ENCODE measurements around the gene POU1F1.
"Not testable (repeated sequence)": the region's sequence is repeated elsewhere in the genome, so short reads cannot be mapped to it uniquely, and the experiment has no call there.

Gene POU1F1

DNA sequence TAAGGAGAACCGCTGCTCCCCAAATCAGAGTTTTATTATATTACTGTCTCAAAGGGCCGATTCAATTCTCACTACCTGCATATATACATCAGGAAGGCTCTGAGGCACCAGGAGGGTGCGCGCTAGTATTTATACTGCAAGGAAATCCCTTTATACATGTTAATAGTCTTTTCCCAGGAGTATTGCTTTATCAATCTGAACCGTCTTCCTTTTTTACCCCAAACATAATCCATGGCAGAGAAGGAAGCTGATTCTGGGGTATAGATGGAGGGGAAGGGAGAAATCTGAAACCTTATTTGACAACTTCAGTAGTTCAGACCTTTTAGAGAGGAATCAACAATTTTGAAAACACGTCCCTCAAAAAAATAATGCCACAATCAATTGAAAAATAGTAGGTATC lies at the start of gene POU1F1:
TSS of gene POU1F1 (minus strand) at position 101 of the 400 bp plus-strand sequence. CDS start 122 bp downstream, outside the sequence.
- no peak for DNase-seq

- no peak for DNase-seq
Measured at GRCh38 chr3:87324609-87325008, 48.2 kb upstream of the POU1F1 start.

- DNase-seq = no peak
Measured at GRCh38 chr3:87320756-87321626, 44.6 kb upstream of the POU1F1 start.

DNA sequence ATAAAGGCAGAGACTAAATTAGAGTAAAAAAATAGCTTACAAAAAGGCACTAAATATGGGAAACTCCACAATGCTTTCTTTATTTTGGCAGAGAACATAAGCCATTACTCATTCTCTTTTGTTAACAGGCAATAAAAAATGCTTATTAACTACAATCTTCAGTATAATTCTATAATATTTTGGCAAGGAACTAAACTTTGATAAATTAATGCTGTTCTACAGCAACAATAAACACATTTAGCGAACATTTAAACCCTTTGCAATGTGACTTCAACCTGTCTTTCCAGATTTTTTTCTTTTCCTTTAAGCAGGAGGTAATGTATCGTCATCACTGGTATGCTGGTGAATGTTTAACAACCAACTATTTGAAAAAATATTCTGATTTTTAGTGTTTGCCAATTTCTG lies 42.2 kb upstream of the POU1F1 start:
- no peak for DNase-seq

- no peak for DNase-seq
Measured at GRCh38 chr3:87317779-87318178, 41.4 kb upstream of the POU1F1 start.

DNA sequence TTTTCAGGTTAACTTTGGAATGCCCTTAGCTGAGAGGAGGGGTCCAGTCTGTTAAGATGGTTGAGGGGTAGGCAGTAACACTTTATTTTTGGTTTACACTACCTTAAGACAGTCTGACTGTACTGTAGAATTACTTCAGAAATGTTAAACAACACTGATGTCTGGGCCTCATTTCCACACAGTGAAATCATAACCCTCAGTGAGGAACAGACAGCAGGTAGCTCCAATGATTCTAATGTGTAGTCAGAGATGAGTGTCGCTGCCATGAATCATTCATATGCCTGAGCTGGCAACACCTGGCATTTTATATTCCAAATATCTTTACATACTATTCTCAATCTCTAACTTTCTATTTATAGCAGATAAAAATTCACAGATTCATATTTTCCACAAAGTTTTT lies 37.3 kb upstream of the POU1F1 start:
- no peak for DNase-seq

GRCh38 chr3:87311309-87311708 lies 34.9 kb upstream of the POU1F1 start:
- peak; percentile 35 for DNase-seq

GRCh38 chr3:87309601-87310000 lies 33.2 kb upstream of the POU1F1 start:
- peak; percentile 10 for DNase-seq

- peak; percentile 4 for DNase-seq
Measured at GRCh38 chr3:87307805-87308204, 31.4 kb upstream of the POU1F1 start.

GRCh38 chr3:87305517-87305916 lies 29.1 kb upstream of the POU1F1 start:
- DNase-seq = no peak

- DNase-seq = not testable (repeated sequence)
Measured at GRCh38 chr3:87305031-87305430, 28.6 kb upstream of the POU1F1 start.

GRCh38 chr3:87298111-87298718 lies 21.8 kb upstream of the POU1F1 start:
- DNase-seq = no peak

DNA sequence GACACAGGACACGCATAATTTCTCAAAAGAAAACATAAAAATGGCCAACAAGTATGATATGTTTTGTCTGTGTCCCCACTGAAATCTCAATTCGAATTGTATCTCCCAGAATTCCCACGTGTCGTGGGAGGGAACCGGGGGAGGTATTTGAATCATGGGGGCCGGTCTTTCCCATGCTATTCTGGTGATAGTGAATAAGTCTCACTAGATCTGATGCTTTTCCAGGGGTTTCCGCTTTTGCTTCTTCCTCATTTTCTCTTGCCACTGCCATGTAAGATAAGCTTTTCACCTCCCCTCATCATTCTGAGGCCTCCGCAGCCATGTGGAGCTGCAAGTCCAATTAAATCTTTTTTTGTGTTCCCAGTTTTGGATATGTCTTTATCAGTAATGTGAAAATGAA lies 12.1 kb upstream of the POU1F1 start:
- DNase-seq = no peak

- DNase-seq = no peak
Measured at GRCh38 chr3:87287011-87287410, 10.6 kb upstream of the POU1F1 start.

DNA sequence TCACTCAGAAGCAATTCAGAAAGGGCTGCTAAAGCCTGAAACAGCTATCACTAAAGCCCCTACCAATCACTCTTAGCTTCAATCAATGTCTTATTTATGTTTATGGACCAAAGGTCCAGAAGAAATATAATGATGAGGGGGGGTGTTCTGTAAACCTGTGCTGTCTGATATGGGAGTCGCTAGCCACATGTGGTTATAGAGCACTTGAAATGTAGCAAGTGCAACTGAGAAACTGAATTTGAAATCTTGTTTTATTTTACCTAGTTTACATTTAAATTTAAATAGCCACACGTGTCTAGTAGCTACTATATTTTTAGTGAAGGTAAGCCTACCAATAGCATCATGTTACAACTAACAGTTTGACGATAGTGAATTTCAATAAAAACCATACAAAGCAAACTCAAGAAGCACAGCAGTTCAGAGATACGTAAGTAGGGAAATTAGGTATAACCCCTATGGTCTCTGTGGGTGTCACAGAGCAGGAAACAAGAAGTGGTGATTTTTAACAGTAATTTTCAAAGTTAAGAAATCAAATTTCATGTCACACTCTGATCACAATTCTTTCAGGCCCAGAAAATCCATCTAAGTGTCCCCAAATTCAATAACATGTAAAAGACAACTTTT lies 3.6 kb downstream of the POU1F1 start:
- DNase-seq = no peak

- DNase-seq = no peak
Measured at GRCh38 chr3:87270908-87271700, 5.3 kb downstream of the POU1F1 start.

- DNase-seq = no peak
Measured at GRCh38 chr3:87269723-87270122, 6.7 kb downstream of the POU1F1 start.

GRCh38 chr3:87268646-87269211 lies 7.7 kb downstream of the POU1F1 start:
- DNase-seq = no peak

- DNase-seq = no peak
Measured at GRCh38 chr3:87267953-87268645, 8.3 kb downstream of the POU1F1 start.

GRCh38 chr3:87261925-87262324 lies 14.5 kb downstream of the POU1F1 start:
- DNase-seq = no peak

GRCh38 chr3:87260270-87260669 lies 16.1 kb downstream of the POU1F1 start:
- peak; percentile 30 for DNase-seq

DNA sequence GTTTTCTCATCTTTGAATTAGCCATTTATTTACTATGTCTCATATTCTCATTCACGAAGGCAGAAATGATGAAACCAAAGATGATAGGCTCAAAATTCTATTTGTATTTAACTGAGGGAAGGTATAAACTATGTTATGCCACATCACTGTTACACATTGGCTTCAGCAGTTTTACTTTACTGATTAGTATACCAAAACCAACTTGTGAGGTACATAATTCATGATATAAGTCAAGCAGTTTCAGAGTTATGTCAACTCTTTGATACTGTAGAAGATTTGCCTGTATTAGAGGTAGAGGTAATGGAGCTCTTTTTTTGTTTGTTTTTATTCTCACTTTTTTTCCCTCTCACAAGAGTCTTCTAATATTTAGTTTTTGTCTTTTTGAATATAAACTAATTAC lies 26.4 kb downstream of the POU1F1 start:
- DNase-seq = no peak
